ENCODE measurements around the gene MSTN.

DNA sequence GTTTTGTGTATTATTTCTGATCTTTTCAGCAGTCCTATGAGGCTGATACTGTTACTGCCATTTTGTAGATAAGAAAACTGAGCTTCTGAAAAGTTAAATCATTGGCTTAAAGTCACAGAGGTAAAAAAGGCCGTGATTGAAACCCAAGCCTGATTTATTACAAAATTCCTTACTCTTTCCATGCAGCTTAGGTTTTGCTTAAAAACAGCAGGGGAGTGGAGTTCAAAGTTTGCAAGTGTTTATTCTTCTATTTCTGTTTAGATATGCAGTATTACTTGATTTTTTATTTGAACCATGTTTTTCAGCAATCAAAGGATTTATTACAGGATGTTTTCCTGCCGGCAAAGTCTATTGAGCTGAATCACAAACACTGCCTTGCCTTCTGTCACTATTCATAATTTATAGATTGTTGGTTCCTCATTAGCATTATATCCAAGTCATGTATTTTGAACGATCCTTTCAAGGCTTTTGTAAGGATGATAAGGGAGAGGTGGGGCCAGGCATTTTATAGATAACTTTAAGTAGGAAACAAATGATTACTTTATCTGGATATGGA lies 31.9 kb upstream of the MSTN start:
- TF ChIP-seq, protein P1, sequence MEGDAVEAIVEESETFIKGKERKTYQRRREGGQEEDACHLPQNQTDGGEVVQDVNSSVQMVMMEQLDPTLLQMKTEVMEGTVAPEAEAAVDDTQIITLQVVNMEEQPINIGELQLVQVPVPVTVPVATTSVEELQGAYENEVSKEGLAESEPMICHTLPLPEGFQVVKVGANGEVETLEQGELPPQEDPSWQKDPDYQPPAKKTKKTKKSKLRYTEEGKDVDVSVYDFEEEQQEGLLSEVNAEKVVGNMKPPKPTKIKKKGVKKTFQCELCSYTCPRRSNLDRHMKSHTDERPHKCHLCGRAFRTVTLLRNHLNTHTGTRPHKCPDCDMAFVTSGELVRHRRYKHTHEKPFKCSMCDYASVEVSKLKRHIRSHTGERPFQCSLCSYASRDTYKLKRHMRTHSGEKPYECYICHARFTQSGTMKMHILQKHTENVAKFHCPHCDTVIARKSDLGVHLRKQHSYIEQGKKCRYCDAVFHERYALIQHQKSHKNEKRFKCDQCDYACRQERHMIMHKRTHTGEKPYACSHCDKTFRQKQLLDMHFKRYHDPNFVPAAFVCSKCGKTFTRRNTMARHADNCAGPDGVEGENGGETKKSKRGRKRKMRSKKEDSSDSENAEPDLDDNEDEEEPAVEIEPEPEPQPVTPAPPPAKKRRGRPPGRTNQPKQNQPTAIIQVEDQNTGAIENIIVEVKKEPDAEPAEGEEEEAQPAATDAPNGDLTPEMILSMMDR (IDR thresholded peaks at IDR 0.05; ENCODE audit: insufficient read depth, low read depth, low read length), result no peak
- TF ChIP-seq EZH2 (IDR thresholded peaks at IDR 0.05; ENCODE audit: insufficient read depth, low read length), result no peak
